B cell (primary cell): ENCODE data around the gene NR5A2. TPM values are rescaled to one million over a fixed set of nuclear protein-coding genes. Genes with fewer than 3 reads are reported as not detected.

Experiments used
- ATAC-seq: fragments of 200-7000 bp; cut with Tn5 transposase; one replicate; pipeline ENCODE4 v1.10.0; 2021; ENCODE audit warnings: low read depth, mild to moderate bottlenecking, moderate number of reproducible peaks, moderate library complexity
- CTCF ChIA-PET: fragments of 350-600 bp; sonication (Branson Sonifier 250); formaldehyde crosslinking; loops from one replicate; lab custom pipeline; 2021; ENCODE audit warnings: antibody characterized with exemption, inconsistent platforms; lab: Charles Lee
- POLR2A ChIA-PET: fragments of 350-600 bp; sonication (Branson Sonifier 250); formaldehyde crosslinking; loops from one replicate; lab custom pipeline; 2021; ENCODE audit warnings: antibody characterized with exemption; lab: Charles Lee
- DNase-seq: peaks from one replicate; pipeline ENCODE4 v3.0.0; 2013
- H2AFZ ChIP-seq: 2 replicates; pipeline ENCODE4 v1.6.1; 2012; ENCODE audit warnings: mild to moderate bottlenecking, low read depth, low read length; ENCODE audit not compliant: insufficient read depth, poor library complexity, severe bottlenecking
- H3K27ac ChIP-seq, 2 donors: 1 replicate in 1 of 2; 2 replicates in 1 of 2; pipeline ENCODE4 v1.5.1; 2012 to 2013; ENCODE audit warnings: low read length in 2 of 2, mild to moderate bottlenecking in 2 of 2, moderate library complexity in 1 of 2
- H3K27me3 ChIP-seq, 4 experiments: fragments of 200-600 bp in 1 of 4; sonication (generic) in 1 of 4; replicated peaks in 1 of 4; 1 replicate in 2 of 4; 2 replicates in 2 of 4; pipeline versions ENCODE4 v1.6.1 to v1.7.0; 2013 to 2016; ENCODE audit warnings: low read length in 3 of 4, mild to moderate bottlenecking in 2 of 4, mixed read lengths in 1 of 4, moderate library complexity in 1 of 4; ENCODE audit not compliant: insufficient read depth in 4 of 4, control insufficient read depth in 3 of 4; ENCODE audit errors: control extremely low read depth in 1 of 4
- H3K36me3 ChIP-seq, 2 experiments: replicated peaks in 1 of 2; 1 replicate in 1 of 2; 2 replicates in 1 of 2; pipeline versions ENCODE4 v1.6.1 to v1.7.1; 2013; ENCODE audit warnings: low read length in 1 of 2; ENCODE audit not compliant: insufficient read depth in 2 of 2, control insufficient read depth in 1 of 2; ENCODE audit errors: control extremely low read depth in 1 of 2, extremely low read depth in 1 of 2
- H3K4me1 ChIP-seq, 2 donors: fragments of 200-600 bp in 1 of 2; sonication (generic) in 1 of 2; 1 replicate in 1 of 2; 2 replicates in 1 of 2; pipeline versions ENCODE4 v1.5.1 to v1.6.1; 2013 to 2017; ENCODE audit warnings: low read length in 2 of 2; ENCODE audit not compliant: control insufficient read depth in 2 of 2, insufficient read depth in 2 of 2
- H3K4me2 ChIP-seq: replicated peaks from 2 replicates; pipeline ENCODE3; 2012; ENCODE audit warnings: mild to moderate bottlenecking, low read depth, low read length; ENCODE audit not compliant: poor library complexity, severe bottlenecking
- H3K4me3 ChIP-seq, 5 experiments: fragments of 200-600 bp in 1 of 5; sonication (generic) in 1 of 5; 1 replicate in 3 of 5; 2 replicates in 2 of 5; pipeline versions ENCODE4 v1.5.1 to v1.7.0; 2011 to 2016; ENCODE audit warnings: low read length in 4 of 5, mild to moderate bottlenecking in 4 of 5, low read depth in 2 of 5, control low read depth in 1 of 5, moderate library complexity in 1 of 5; ENCODE audit not compliant: insufficient read depth in 1 of 5; ENCODE audit errors: control extremely low read depth in 1 of 5, extremely low read depth in 1 of 5
- H3K79me2 ChIP-seq: fragments of 200-600 bp; sonication (generic); one replicate; pipeline ENCODE4 v1.6.0; 2016; ENCODE audit warnings: low read length; ENCODE audit not compliant: control insufficient read depth, insufficient read depth
- H3K9ac ChIP-seq: fragments of 200-600 bp; sonication (generic); 2 replicates; pipeline ENCODE4 v1.6.1; 2017; ENCODE audit warnings: mild to moderate bottlenecking, low read length, moderate library complexity
- H3K9me3 ChIP-seq, 3 donors: one replicate each; pipeline versions ENCODE4 v1.6.1 to v1.7.1; 2013; ENCODE audit warnings: low read length in 2 of 3; ENCODE audit not compliant: control insufficient read depth in 2 of 3, insufficient read depth in 1 of 3; ENCODE audit errors: control extremely low read depth in 1 of 3
- H4K20me1 ChIP-seq: 2 replicates; pipeline ENCODE4 v1.6.0; 2012; ENCODE audit warnings: mild to moderate bottlenecking, low read length; ENCODE audit not compliant: insufficient read depth, control insufficient read depth, poor library complexity, severe bottlenecking
- H3K27ac Mint-ChIP-seq: one replicate; pipeline ENCODE4 v1.8.0; 2021; ENCODE audit warnings: mixed read lengths
- H3K27me3 Mint-ChIP-seq: one replicate; pipeline ENCODE4 v1.8.0; 2021; ENCODE audit warnings: mixed read lengths
- H3K4me1 Mint-ChIP-seq: one replicate; pipeline ENCODE4 v1.8.0; 2021; ENCODE audit warnings: mixed read lengths
- H3K4me3 Mint-ChIP-seq: one replicate; pipeline ENCODE4 v1.8.0; 2021; ENCODE audit warnings: mixed read lengths
- H3K9me3 Mint-ChIP-seq: one replicate; pipeline ENCODE4 v1.8.0; 2022; ENCODE audit warnings: mixed read lengths; ENCODE audit not compliant: insufficient read depth
- CTCF ChIP-seq: fragments of 200-600 bp; IDR thresholded peaks from one replicate; pipeline ENCODE4 v1.8.0; 2022; ENCODE audit warnings: antibody characterized with exemption, mild to moderate bottlenecking
- EZH2 ChIP-seq: IDR thresholded peaks from 2 replicates; pipeline ENCODE4 v1.6.1; 2012; ENCODE audit warnings: borderline replicate concordance, low read depth, mild to moderate bottlenecking, moderate library complexity, low read length; ENCODE audit not compliant: insufficient read depth, poor library complexity, severe bottlenecking
- WGBS: methylation state at CpG from one replicate; pipeline ENCODE4 v1.1.5; 2013; ENCODE audit warnings: missing lambda C conversion rate; ENCODE audit not compliant: insufficient coverage; 5-methylcytosine and 5-hydroxymethylcytosine counted together
- intact Hi-C: fragments of 100-400 bp; cut with micrococcal nuclease; formaldehyde crosslinking; loops from one replicate; pipeline ENCODE4 v1.10.0; 2022
- polyA plus RNA-seq: library from polyadenylated mRNA; depleted of rRNA; stranded (reverse); fragments of >200 nt; gene quantifications from 2 replicates; pipeline ENCODE4 v1.2.3, GENCODE V29; 2012
- total RNA-seq, 2 donors: library from RNA; stranded (reverse); fragments of 120-200 nt in 1 of 2; gene quantifications; 1 replicate in 1 of 2; 2 replicates in 1 of 2; pipeline versions ENCODE4 v1.2.3 to v1.2.4, GENCODE V29; 2013 to 2022

Gene NR5A2
- total and polyA plus RNA-seq, 2 donors (not counting 1 experiment from before 2014, with no cell fraction given) = 0.07 TPM; not detected in 1

- DNase-seq = no peak
- Histone ChIP-seq H3K27me3 (no peaks in the 10 kb centered on the region), H3K4me1 (peaks cover 4 to 5% of the 10 kb centered on the region in 2 donors), H4K20me1 (no peaks in the 10 kb centered on the region), H2AFZ (no peak overlapping the region), H3K4me2 (no peak overlapping the region), H3K36me3 (no peaks in the 10 kb centered on the region), H3K79me2 (no peaks in the 10 kb centered on the region), H3K9me3 (peaks cover 0 to 3% (median 0%) of the 10 kb centered on the region in 3 donors), H3K4me3 (no peak overlapping the region), H3K9ac (no peak overlapping the region), H3K27ac (no peak overlapping the region)
- Mint-ChIP-seq H3K4me1 (peaks cover 6% of the 10 kb centered on the region), H3K27me3 (peaks cover 5% of the 10 kb centered on the region), H3K27ac (no peak overlapping the region), H3K4me3 (no peak overlapping the region), H3K9me3 (no peaks in the 10 kb centered on the region)
- 100% methylated on average over 3 of the region's 7 CpGs for WGBS
- intact Hi-C loops = no loop called here
- CTCF ChIA-PET = interaction anchor here (1.1 kb wide), 1 partner anchor 336 kb away, joined by 3 read pairs; no protein-coding TSS in a partner anchor
- TF ChIP-seq CTCF (no peak), EZH2 (no peak)
- ATAC-seq = no peak
- POLR2A ChIA-PET = no interaction called here
Observed at GRCh38 chr1:200176181-200176580, 148.7 kb downstream of the NR5A2 start.

- peaks cover 4% of the 10 kb centered on the region for H3K27me3 Mint-ChIP-seq
- H3K4me3 Mint-ChIP-seq = no peak overlapping the region
- H3K27me3 ChIP-seq = no peaks in the 10 kb centered on the region
- no peak overlapping the region for H2AFZ ChIP-seq
- ChIA-PET POLR2A (no interaction called here), CTCF (no interaction called here)
- no peaks in the 10 kb centered on the region for H3K79me2 ChIP-seq
- peaks cover 4 to 5% of the 10 kb centered on the region in 2 donors for H3K4me1 ChIP-seq
- WGBS = 97% methylated on average over 4 of the region's 8 CpGs
- no peak overlapping the region for H3K27ac ChIP-seq
- no peak overlapping the region for H3K4me3 ChIP-seq
- H4K20me1 ChIP-seq = no peaks in the 10 kb centered on the region
- ATAC-seq (no peak), DNase-seq (no peak)
- peaks cover 0 to 3% (median 0%) of the 10 kb centered on the region in 3 donors for H3K9me3 ChIP-seq
- no peaks in the 10 kb centered on the region for H3K36me3 ChIP-seq
- TF ChIP-seq CTCF (no peak), EZH2 (no peak)
- H3K4me2 ChIP-seq = no peak overlapping the region
- no peak overlapping the region for H3K9ac ChIP-seq
- H3K27ac Mint-ChIP-seq = no peak overlapping the region
- intact Hi-C loops = no loop called here
- H3K4me1 Mint-ChIP-seq = peaks cover 6% of the 10 kb centered on the region
- no peaks in the 10 kb centered on the region for H3K9me3 Mint-ChIP-seq
Observed at GRCh38 chr1:200176798-200177197, 149.3 kb downstream of the NR5A2 start.
